Spinal cord (tissue), 10 donors: ENCODE data around the gene RIMBP2. TPM values are rescaled to one million over a fixed set of nuclear protein-coding genes. Genes with fewer than 3 reads are reported as not detected.
A peak's percentile ranks its signal among the peaks of the same experiment; 100 is the strongest.
"Not testable (repeated sequence)": the region's sequence is repeated elsewhere in the genome, so short reads cannot be mapped to it uniquely, and the experiment has no call there.

Source experiments
- DNase-seq, 6 donors: peaks; one replicate each; pipeline versions ENCODE4 v3.0.0 to v3.0.0-alpha.2; 2013 to 2015; ENCODE audit warnings: low spot score in 6 of 6, low read depth in 4 of 6
- H3K27ac ChIP-seq: one replicate; pipeline ENCODE4 v1.5.1; 2013; ENCODE audit warnings: low read depth, low read length, control low read depth
- H3K27me3 ChIP-seq: one replicate; pipeline ENCODE4 v1.6.1; 2013; ENCODE audit warnings: low read length; ENCODE audit not compliant: control insufficient read depth, insufficient read depth
- H3K36me3 ChIP-seq: one replicate; pipeline ENCODE4 v1.6.1; 2013; ENCODE audit warnings: low read length; ENCODE audit not compliant: control insufficient read depth, insufficient read depth
- H3K4me1 ChIP-seq: one replicate; pipeline ENCODE4 v1.6.1; 2013; ENCODE audit warnings: low read length; ENCODE audit not compliant: control insufficient read depth, insufficient read depth
- H3K4me3 ChIP-seq: one replicate; pipeline ENCODE4 v1.5.1; 2013; ENCODE audit warnings: low read depth, low read length, control low read depth
- H3K9me3 ChIP-seq: one replicate; pipeline ENCODE4 v1.6.1; 2013; ENCODE audit warnings: low read length; ENCODE audit not compliant: control insufficient read depth, insufficient read depth
- WGBS: methylation state at CpG from one replicate; pipeline ENCODE4 v1.1.5; 2013; ENCODE audit warnings: missing lambda C conversion rate; ENCODE audit not compliant: insufficient coverage; 5-methylcytosine and 5-hydroxymethylcytosine counted together
- polyA plus RNA-seq, 2 donors: library from polyadenylated mRNA; unstranded; fragments of 120-200 nt; gene quantifications; one replicate each; pipeline ENCODE4 v1.2.1, GENCODE V29; 2013; ENCODE audit not compliant: insufficient read length in 2 of 2
- total RNA-seq, 2 donors: library from RNA; depleted of rRNA in 1 of 2; stranded (reverse); fragments of 120-200 nt in 1 of 2; fragments of >200 nt in 1 of 2; gene quantifications; one replicate each; pipeline versions ENCODE4 v1.2.3 to v1.2.4, GENCODE V29; 2013 to 2014
- donor health status: healthy.

The RIMBP2 gene
- total and polyA plus RNA-seq, 4 donors: 11.4 to 37.3 (median 27.5) TPM

DNA sequence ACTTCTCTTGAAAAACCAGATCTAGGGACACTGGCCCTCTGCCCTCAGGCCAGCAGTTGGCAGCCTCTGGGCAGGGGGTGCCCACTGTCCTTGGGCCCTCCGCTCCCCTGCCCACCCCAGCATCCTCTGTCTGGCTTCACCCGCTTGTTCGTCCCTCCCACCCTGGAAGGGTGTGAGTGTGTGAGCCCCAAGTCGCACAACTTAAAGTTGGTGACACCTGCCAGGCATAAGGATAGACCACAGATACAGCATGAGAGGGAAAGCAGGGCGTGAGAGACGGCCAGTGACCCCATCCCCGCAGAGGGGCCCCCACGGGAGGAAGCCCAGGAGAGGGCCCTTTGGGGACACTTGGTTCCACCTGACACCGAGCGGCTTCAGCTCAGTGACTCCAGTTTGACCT lies 23.5 kb upstream of the RIMBP2 start:
- 75% methylated on average over 5 of the region's 10 CpGs for WGBS
- Histone ChIP-seq H3K27me3 (no peaks in the 10 kb centered on the region), H3K36me3 (no peaks in the 10 kb centered on the region), H3K9me3 (peaks cover 3% of the 10 kb centered on the region), H3K27ac (no peak overlapping the region), H3K4me3 (no peak overlapping the region), H3K4me1 (no peaks in the 10 kb centered on the region)
- no peak for DNase-seq

DNA sequence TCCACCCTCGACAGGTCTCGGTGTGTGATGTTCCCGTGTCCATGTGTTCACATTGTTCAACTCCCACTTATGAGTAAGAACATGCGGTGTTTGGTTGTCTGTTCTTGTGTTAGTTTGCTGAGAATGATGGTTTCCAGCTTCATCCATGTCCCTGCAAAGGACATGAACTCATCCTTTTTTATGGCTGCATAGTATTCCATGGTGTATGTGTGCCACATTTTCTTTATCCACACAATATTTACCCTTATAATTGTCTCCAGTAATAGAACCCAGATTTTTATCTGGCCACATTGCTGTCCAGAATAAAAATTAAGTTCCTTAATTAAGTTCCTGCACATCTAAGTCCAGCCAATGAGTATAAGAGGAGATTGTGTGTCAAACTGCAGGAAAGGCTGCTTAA lies 22.3 kb upstream of the RIMBP2 start:
- not testable (repeated sequence) for H3K9me3 ChIP-seq, H3K4me3 ChIP-seq, DNase-seq, H3K27me3 ChIP-seq, H3K27ac ChIP-seq, H3K36me3 ChIP-seq, H3K4me1 ChIP-seq
- WGBS: no CpG with 5 or more reads among the region's 4 CpGs

GRCh38 chr12:130737731-130738130 lies 21.6 kb upstream of the RIMBP2 start:
- Histone ChIP-seq H3K9me3 (peaks cover 3% of the 10 kb centered on the region), H3K4me1 (no peaks in the 10 kb centered on the region), H3K27me3 (no peaks in the 10 kb centered on the region), H3K36me3 (no peaks in the 10 kb centered on the region), H3K27ac (no peak overlapping the region), H3K4me3 (no peak overlapping the region)
- 56% methylated on average over 11 of the region's 14 CpGs for WGBS
- no peak for DNase-seq

DNA sequence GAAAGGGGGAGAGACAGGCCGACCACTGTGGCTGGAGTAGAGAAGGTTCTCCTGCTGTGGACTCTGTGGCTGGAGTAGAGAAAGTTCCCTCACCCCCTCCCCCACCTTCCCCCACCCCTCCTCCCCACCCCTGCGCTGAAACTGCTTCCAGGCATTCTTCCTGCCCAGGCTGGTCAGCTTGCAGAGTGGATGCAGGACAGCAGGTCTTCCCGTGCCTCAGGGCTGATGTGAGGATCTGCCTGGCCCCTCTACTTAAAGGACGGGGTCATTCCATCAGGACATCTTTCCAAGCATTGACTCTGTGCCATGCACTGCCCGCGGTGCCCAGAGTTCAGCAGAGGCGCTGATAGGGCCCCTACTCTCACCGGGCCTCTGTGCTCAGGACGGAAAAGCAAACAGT lies 13.2 kb upstream of the RIMBP2 start:
- Histone ChIP-seq H3K4me3 (no peak overlapping the region), H3K9me3 (peaks cover 3% of the 10 kb centered on the region), H3K27me3 (no peaks in the 10 kb centered on the region), H3K36me3 (no peaks in the 10 kb centered on the region), H3K4me1 (peaks cover 5% of the 10 kb centered on the region), H3K27ac (no peak overlapping the region)
- WGBS: 55% methylated on average over 5 of the region's 9 CpGs
- DNase-seq: no peak

- Histone ChIP-seq H3K4me3 (no peak overlapping the region), H3K27me3 (no peaks in the 10 kb centered on the region), H3K4me1 (peaks cover 5% of the 10 kb centered on the region), H3K27ac (no peak overlapping the region), H3K9me3 (peaks cover 3% of the 10 kb centered on the region), H3K36me3 (no peaks in the 10 kb centered on the region)
- no peak for DNase-seq
- WGBS: 93% methylated on average over 32 of the region's 32 CpGs
Observed at GRCh38 chr12:130728158-130729058, 12.3 kb upstream of the RIMBP2 start.

DNA sequence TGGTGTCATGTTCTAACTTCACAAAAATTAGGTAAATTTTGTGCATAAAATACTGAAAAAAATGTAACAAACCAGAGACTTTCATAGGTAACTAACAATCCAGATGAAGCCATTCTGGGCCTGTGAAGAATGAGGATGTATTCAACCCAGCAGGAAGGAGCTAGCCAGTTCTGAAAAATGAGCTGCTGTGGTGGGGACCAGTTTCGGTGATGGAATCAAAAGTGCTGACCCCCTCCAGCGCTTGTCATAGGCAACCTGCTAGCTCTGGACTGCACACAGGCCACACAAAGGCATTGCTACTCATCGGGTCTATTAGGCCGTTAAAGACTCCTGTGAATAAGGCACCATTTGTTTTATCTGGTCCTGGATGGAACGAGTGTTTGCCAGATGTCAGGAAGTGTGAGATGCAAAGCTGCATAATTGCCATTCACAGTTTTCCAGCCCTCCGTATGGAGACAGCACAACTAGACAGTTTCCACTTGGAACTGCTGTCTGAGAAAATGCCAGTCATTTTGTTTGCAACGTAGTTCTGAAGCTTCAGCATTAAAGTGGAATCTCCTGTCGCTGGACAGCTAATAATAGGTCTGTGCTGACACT lies 3.3 kb upstream of the RIMBP2 start:
- H3K9me3 ChIP-seq: peaks cover 7% of the 10 kb centered on the region
- WGBS: 21% methylated on average over 6 of the region's 8 CpGs
- peaks cover 7% of the 10 kb centered on the region for H3K27me3 ChIP-seq
- H3K4me3 ChIP-seq: no peak overlapping the region
- DNase-seq: peak in 2 of 6 donors; percentile 54 to 64
- H3K27ac ChIP-seq: no peak overlapping the region
- H3K36me3 ChIP-seq: no peaks in the 10 kb centered on the region
- H3K4me1 ChIP-seq: peaks cover 25% of the 10 kb centered on the region

GRCh38 chr12:130717752-130718151 lies 1.7 kb upstream of the RIMBP2 start:
- Histone ChIP-seq H3K4me3 (no peak overlapping the region), H3K27me3 (peaks cover 11% of the 10 kb centered on the region), H3K9me3 (peaks cover 6% of the 10 kb centered on the region), H3K27ac (no peak overlapping the region), H3K4me1 (peaks cover 35% of the 10 kb centered on the region), H3K36me3 (no peaks in the 10 kb centered on the region)
- DNase-seq: no peak
- 100% methylated on average over 1 of the region's 5 CpGs for WGBS

GRCh38 chr12:130716969-130717366 lies 869 bp upstream of the RIMBP2 start:
- Histone ChIP-seq H3K27me3 (peaks cover 11% of the 10 kb centered on the region), H3K4me3 (peak overlapping the region; percentile 58), H3K36me3 (no peaks in the 10 kb centered on the region), H3K27ac (no peak overlapping the region), H3K4me1 (peaks cover 35% of the 10 kb centered on the region), H3K9me3 (no peaks in the 10 kb centered on the region)
- no peak for DNase-seq
- WGBS: 10% methylated on average over 4 of the region's 11 CpGs

DNA sequence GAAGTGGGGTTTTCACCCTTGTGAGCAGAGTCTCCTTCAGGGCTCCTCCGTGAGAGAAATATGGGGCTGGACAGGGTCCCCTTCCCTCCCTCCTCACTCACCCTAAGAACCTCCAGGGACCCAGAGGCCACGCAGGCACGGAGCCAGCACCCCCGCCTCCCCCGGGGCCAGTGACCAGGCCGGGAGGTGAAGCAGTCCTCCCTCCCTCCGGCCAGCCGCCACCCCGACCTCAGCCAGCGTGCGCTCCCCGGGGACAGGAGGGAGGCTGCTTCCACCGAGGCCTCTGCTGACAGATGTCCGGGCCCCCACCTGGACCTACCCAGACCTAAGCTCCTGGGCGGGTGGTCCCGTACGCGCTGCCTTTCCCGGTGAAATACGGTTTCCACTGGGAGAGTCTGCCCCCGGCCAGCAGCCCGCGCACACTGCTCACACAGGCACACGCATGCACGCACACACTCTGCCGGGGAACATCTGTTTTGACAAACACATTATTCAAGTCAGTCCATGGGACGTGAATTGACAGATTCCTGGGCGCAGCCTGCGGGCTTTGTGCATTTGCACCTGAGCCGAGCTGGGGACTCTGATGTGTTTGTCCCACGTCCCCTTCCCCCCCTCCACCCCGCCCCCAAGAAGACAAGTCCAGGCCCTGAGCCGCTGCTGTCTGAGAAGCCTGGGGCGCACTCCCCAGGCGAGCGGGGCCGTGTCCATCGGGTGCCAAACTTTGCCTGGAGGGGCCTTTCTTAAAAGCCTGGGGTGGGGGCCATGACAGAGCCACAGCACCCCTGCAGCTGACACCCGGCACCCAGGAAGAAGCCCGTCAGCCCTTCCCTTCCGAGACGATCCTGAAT lies 725 bp downstream of the RIMBP2 start:
- H3K9me3 ChIP-seq: no peaks in the 10 kb centered on the region
- H3K4me1 ChIP-seq: peaks cover 35% of the 10 kb centered on the region
- DNase-seq: peak in 2 of 6 donors; percentile 73 to 86
- no peak overlapping the region for H3K27ac ChIP-seq
- peaks cover 11% of the 10 kb centered on the region for H3K27me3 ChIP-seq
- under 1% methylated on average over 41 of the region's 42 CpGs for WGBS
- peak overlapping the region; percentile 58 for H3K4me3 ChIP-seq
- peaks cover 4% of the 10 kb centered on the region for H3K36me3 ChIP-seq
